PC-9 (cell line): Measurements from ENCODE around the gene IP6K1. TPM values are rescaled to one million over a fixed set of nuclear protein-coding genes. Genes with fewer than 3 reads are reported as not detected.

Experiments used
- BruUV-seq: library from RNA; stranded (reverse); fragments of 400-500 nt; replicated peaks from 2 replicates; lab custom pipeline; 2021; lab: Mats Ljungman, UMichigan
- CTCF ChIA-PET: fragments of 300-600 bp; sonication (Branson Sonifier 250); formaldehyde crosslinking; loops from one replicate; lab custom pipeline; 2022; ENCODE audit warnings: antibody characterized with exemption; lab: Charles Lee
- POLR2A ChIA-PET: fragments of 300-600 bp; sonication (Branson Sonifier 250); formaldehyde crosslinking; loops from one replicate; lab custom pipeline; 2022; ENCODE audit warnings: antibody characterized with exemption; ENCODE audit not compliant: unreplicated experiment; lab: Charles Lee
- DNase-seq, 2 experiments: peaks; one replicate each; pipeline versions ENCODE4 v3.0.0 to v3.0.0-alpha.2; 2015 to 2022; ENCODE audit warnings: mixed read lengths in 1 of 2
- H2AFZ ChIP-seq: fragments of 200-600 bp; sonication (generic); 2 replicates; pipeline ENCODE4 v1.8.1; 2017; ENCODE audit warnings: antibody characterized with exemption
- H3F3A ChIP-seq: fragments of 200-600 bp; sonication (generic); 2 replicates; pipeline ENCODE4 v1.8.1; 2017; ENCODE audit warnings: antibody characterized with exemption, mild to moderate bottlenecking, low read depth; ENCODE audit not compliant: insufficient read depth
- H3K27ac ChIP-seq: fragments of 200-600 bp; sonication (generic); 2 replicates; pipeline ENCODE4 v1.6.1; 2016; ENCODE audit warnings: mixed run types
- H3K27me3 ChIP-seq: fragments of 200-600 bp; sonication (generic); 2 replicates; pipeline ENCODE4 v1.6.1; 2016; ENCODE audit warnings: low read depth, mixed run types; ENCODE audit not compliant: insufficient read depth
- H3K36me3 ChIP-seq: fragments of 200-600 bp; sonication (generic); 2 replicates; pipeline ENCODE4 v1.6.1; 2016; ENCODE audit warnings: low read depth, mixed run types
- H3K4me1 ChIP-seq: fragments of 200-600 bp; sonication (generic); replicated peaks from 2 replicates; pipeline ENCODE4 v1.6.1; 2016; ENCODE audit warnings: mixed run types; ENCODE audit not compliant: insufficient read depth
- H3K4me2 ChIP-seq: fragments of 200-600 bp; sonication (generic); 2 replicates; pipeline ENCODE4 v1.6.1; 2017; ENCODE audit warnings: mixed run types
- H3K4me3 ChIP-seq: fragments of 200-600 bp; sonication (generic); 2 replicates; pipeline ENCODE4 v1.6.1; 2016; ENCODE audit warnings: mixed run types
- H3K79me2 ChIP-seq: fragments of 200-600 bp; sonication (generic); 2 replicates; pipeline ENCODE4 v1.6.1; 2017; ENCODE audit warnings: low read depth, mixed run types
- H3K9me2 ChIP-seq: fragments of 200-600 bp; sonication (generic); 2 replicates; pipeline ENCODE4 v1.8.1; 2017; ENCODE audit warnings: mild to moderate bottlenecking; ENCODE audit not compliant: insufficient read depth
- H3K9me3 ChIP-seq: fragments of 200-600 bp; sonication (generic); 2 replicates; pipeline ENCODE4 v1.8.1; 2016; ENCODE audit warnings: low read depth; ENCODE audit not compliant: insufficient read depth
- H4K20me1 ChIP-seq: fragments of 200-600 bp; sonication (generic); 2 replicates; pipeline ENCODE4 v1.8.1; 2017; ENCODE audit not compliant: insufficient read depth
- CTCF ChIP-seq: fragments of 200-600 bp; sonication (generic); conservative IDR thresholded peaks from 2 replicates; pipeline ENCODE4 v1.6.1; 2017; ENCODE audit warnings: mixed run types, antibody characterized with exemption, mild to moderate bottlenecking, moderate library complexity
- EZH2 ChIP-seq: fragments of 200-600 bp; sonication (generic); IDR thresholded peaks from 2 replicates; pipeline ENCODE4 v1.8.0; 2017; ENCODE audit warnings: antibody characterized with exemption, low read depth
- intact Hi-C: fragments of 100-400 bp; cut with micrococcal nuclease; formaldehyde crosslinking; loops from one replicate; pipeline ENCODE4 v1.10.0; 2022; ENCODE audit not compliant: unreplicated experiment
- total RNA-seq: library from RNA; stranded (reverse); gene quantifications from 2 replicates; pipeline ENCODE4 v1.2.3, GENCODE V29; 2021

The IP6K1 gene
- total RNA-seq, 1 experiment from 2014 or later: 32.9 TPM

GRCh38 chr3:49793486-49794085 lies 7.2 kb upstream of the IP6K1 start:
- POLR2A ChIA-PET: no interaction called here

GRCh38 chr3:49792371-49793150 lies 6.2 kb upstream of the IP6K1 start:
- H2AFZ ChIP-seq: no peak overlapping the region
- no TSS peak for BruUV-seq
- H4K20me1 ChIP-seq: no peaks in the 10 kb centered on the region
- no peak for DNase-seq
- intact Hi-C loops: no loop called here
- no peaks in the 10 kb centered on the region for H3K9me2 ChIP-seq
- H3K4me1 ChIP-seq: no peaks in the 10 kb centered on the region
- POLR2A ChIA-PET: no interaction called here
- H3K79me2 ChIP-seq: no peaks in the 10 kb centered on the region
- H3F3A ChIP-seq: no peaks in the 10 kb centered on the region
- no peaks in the 10 kb centered on the region for H3K36me3 ChIP-seq
- H3K9me3 ChIP-seq: no peaks in the 10 kb centered on the region
- CTCF ChIA-PET: no interaction called here
- H3K27ac ChIP-seq: no peak overlapping the region
- H3K27me3 ChIP-seq: no peaks in the 10 kb centered on the region
- no peak overlapping the region for H3K4me2 ChIP-seq
- no peak overlapping the region for H3K4me3 ChIP-seq
- TF ChIP-seq EZH2 (no peak), CTCF (no peak)

More at GRCh38 chr3:49793486-49794085, 7.2 kb upstream of the IP6K1 start:
- Histone ChIP-seq H3K9me3 (no peaks in the 10 kb centered on the region), H3K4me1 (no peaks in the 10 kb centered on the region), H3K27me3 (no peaks in the 10 kb centered on the region), H3K79me2 (no peaks in the 10 kb centered on the region), H3K27ac (no peak overlapping the region), H3K9me2 (no peaks in the 10 kb centered on the region), H3K4me2 (no peak overlapping the region), H2AFZ (no peak overlapping the region), H4K20me1 (no peaks in the 10 kb centered on the region), H3K4me3 (no peak overlapping the region), H3K36me3 (no peaks in the 10 kb centered on the region), H3F3A (no peaks in the 10 kb centered on the region)
- no peak for DNase-seq
- TF ChIP-seq EZH2 (no peak), CTCF (no peak)
- BruUV-seq: no TSS peak
- intact Hi-C loops: no loop called here
- CTCF ChIA-PET: no interaction called here

- Histone ChIP-seq H4K20me1 (no peaks in the 10 kb centered on the region), H3K4me1 (peaks cover 7% of the 10 kb centered on the region; the same call in 1 of the 2 replicates), H3K9me2 (no peaks in the 10 kb centered on the region), H3K27me3 (no peaks in the 10 kb centered on the region), H3K27ac (no peak overlapping the region), H3K4me2 (no peak overlapping the region), H3K79me2 (no peaks in the 10 kb centered on the region), H3K36me3 (no peaks in the 10 kb centered on the region), H3F3A (no peaks in the 10 kb centered on the region), H3K9me3 (no peaks in the 10 kb centered on the region), H3K4me3 (no peak overlapping the region), H2AFZ (no peak overlapping the region)
- ChIA-PET POLR2A (no interaction called here), CTCF (no interaction called here)
- no peak for TF ChIP-seq CTCF
- no peak for TF ChIP-seq EZH2
- BruUV-seq: no TSS peak
- intact Hi-C loops: no loop called here
- DNase-seq: no peak
Observed at GRCh38 chr3:49791571-49791970, 5.2 kb upstream of the IP6K1 start.
